NB4 (cell line): Measurements from ENCODE around the gene CEP104.

Source experiments
- DNase-seq: peaks from one replicate; pipeline ENCODE4 v3.0.0; 2010; ENCODE audit warnings: low read depth
- H3K4me3 ChIP-seq: one replicate; pipeline ENCODE4 v1.5.1; 2011; ENCODE audit warnings: mild to moderate bottlenecking, low read depth, low read length, moderate library complexity
- MYC ChIP-seq: IDR thresholded peaks from 2 replicates; pipeline ENCODE4 v1.6.1; 2011; ENCODE audit warnings: low read depth, low read length
- POLR2A ChIP-seq: IDR thresholded peaks from 2 replicates; pipeline ENCODE4 v1.6.1; 2011; ENCODE audit warnings: mild to moderate bottlenecking; ENCODE audit not compliant: insufficient read length; ENCODE audit errors: extremely low read depth
- TF ChIP-seq, protein P1 (sequence below): IDR thresholded peaks from one replicate; pipeline ENCODE4 v1.5.1; 2012; ENCODE audit warnings: low read depth, low read length
- TF ChIP-seq, protein P2 (sequence below): IDR thresholded peaks from 2 replicates; pipeline ENCODE4 v1.6.1; 2011; ENCODE audit warnings: low read depth, low read length

CEP104 gene

DNA sequence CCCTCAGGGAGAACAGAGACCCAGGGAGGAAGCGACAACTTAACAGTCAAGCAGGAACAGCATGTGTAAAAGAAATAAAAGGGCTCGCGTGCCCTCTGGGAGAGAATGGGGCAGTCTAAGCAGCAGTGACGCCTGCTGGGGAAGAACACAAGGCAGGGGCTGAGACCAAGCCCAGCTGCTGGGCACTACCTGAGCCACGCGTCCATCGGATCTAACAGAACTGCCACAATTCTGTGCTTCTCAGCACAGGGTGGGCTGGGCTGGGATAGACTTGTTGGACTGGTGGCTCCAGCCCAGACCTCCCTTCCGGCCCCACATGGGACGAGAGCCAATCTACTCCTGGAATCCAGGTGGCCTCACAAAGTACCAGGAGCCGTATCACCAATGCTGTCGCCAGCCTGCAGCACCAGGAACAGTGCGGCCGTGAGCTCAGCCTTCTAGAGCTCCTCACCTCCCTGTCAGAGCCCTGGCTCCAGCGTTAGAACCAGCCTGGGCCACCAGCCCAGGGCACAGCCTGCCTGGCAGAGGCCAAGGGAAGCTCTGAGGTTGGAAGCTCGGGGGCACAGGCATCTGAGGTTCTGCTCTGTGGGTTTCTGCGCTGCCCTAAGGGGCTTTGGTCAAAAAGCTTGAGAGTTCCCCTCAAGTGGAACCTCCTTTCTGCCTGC lies 68.1 kb downstream of the CEP104 start:
- TF ChIP-seq, protein P1, sequence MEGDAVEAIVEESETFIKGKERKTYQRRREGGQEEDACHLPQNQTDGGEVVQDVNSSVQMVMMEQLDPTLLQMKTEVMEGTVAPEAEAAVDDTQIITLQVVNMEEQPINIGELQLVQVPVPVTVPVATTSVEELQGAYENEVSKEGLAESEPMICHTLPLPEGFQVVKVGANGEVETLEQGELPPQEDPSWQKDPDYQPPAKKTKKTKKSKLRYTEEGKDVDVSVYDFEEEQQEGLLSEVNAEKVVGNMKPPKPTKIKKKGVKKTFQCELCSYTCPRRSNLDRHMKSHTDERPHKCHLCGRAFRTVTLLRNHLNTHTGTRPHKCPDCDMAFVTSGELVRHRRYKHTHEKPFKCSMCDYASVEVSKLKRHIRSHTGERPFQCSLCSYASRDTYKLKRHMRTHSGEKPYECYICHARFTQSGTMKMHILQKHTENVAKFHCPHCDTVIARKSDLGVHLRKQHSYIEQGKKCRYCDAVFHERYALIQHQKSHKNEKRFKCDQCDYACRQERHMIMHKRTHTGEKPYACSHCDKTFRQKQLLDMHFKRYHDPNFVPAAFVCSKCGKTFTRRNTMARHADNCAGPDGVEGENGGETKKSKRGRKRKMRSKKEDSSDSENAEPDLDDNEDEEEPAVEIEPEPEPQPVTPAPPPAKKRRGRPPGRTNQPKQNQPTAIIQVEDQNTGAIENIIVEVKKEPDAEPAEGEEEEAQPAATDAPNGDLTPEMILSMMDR, result no peak
- DNase-seq, result no peak
- H3K4me3 ChIP-seq, result no peak overlapping the region

DNA sequence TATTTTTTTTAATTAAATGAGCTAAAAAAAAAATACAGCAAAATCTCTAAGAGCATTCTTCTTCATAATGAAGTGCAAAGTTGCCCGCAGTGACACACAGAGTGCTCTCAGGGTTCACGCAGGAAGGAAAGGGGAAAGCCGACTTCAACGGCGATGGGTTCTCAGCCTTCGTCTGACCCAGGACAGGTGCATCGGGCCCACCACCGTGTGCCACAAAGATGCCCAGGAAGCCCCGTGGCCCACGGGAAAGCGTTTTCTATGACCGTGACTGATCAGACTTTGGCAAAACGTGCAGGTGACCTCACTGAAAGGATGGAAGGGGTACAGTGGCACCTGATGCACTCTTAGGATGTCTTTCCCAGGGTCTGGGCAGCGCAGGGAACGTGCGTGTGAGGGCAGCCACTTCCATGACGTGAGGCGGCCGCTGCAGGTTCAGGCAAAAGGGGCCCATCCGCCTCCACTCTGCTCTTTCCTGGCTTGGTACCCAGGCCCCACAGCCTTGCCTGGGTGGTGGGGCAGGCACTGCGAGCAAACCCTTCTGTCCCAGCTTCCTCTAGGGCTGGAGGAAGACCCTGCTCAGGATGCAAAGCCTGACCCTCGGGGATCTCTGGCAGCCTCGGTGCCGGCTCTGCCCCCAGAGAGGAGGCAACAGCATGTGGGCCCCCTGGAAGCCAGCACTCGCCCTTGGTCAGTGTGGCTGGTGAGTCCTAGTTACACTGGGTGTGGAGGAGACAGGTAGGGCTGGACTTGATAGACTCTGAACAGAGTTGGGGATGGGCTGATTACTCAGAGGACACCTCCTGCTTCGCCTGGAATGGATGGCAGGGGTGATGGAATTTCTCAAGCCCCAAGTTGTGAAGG lies 69.0 kb downstream of the CEP104 start:
- DNase-seq, result no peak
- TF ChIP-seq POLR2A (no peak), MYC (no peak)
- TF ChIP-seq, protein P2, sequence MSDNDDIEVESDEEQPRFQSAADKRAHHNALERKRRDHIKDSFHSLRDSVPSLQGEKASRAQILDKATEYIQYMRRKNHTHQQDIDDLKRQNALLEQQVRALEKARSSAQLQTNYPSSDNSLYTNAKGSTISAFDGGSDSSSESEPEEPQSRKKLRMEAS, result no peak
- no peak overlapping the region for H3K4me3 ChIP-seq

DNA sequence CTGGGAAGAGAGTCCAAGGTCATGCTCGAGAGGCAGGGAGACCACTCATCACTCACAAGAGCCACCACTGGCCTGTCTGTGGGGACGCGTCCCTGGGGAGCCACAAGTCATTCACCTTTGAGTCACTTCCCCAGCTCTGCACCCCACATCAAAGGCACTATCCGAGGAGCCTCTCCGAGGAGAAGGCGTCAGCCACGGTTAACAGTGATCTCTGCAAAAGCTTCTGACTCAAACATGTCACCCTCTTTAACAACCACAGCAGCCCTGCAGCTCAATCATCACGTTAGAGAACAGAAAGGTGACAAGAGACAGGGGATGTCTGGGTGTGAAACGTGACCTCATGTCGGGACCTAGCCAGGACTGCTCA lies 69.7 kb downstream of the CEP104 start:
- no peak overlapping the region for H3K4me3 ChIP-seq
- DNase-seq, result no peak
- TF ChIP-seq, protein P2, result no peak
- TF ChIP-seq MYC, result no peak
- TF ChIP-seq POLR2A, result no peak
- TF ChIP-seq, protein P1, result no peak

DNA sequence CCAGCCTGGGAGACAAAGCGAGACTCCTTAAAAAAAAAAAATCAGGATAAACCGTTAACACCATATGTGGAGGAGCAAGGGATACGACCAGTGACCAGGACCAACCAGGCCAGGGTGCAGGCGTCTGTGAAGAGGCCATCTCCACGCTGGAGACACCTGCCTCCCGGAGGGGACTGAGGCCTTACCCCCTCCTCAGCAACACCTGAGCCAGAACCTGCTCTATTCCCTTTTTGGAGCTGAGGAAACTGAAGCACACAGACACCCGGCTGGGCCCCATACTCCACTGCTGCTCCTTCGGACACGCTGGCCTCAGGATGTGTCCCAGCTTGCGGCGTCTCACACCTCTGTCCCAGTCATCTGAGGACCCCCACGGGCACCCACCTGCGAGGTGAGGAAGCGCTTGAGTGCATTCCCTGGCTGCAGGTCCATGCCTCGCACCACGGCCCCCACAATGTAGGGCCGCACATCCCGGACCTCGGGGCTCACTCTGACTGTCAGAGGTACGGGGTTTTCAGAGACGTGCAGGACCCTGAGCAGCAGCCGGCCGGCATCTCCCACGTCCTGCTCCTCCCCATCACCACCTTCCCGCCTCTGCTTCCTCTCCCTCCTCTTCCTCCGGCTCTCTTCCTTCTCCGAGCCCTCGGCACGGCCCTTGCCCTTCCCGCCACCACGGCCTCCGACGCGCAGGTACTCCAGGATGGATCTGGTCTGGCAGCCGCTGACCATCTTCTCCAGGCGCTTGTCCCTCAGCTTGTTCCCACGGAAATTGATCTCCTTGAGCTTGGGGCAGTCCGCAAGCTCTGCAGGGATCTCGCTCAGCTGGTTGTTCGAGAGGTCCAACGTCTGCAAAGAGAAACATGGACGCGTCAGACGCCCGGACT lies 70.3 kb downstream of the CEP104 start:
- TF ChIP-seq, protein P1, result no peak
- TF ChIP-seq POLR2A, result no peak
- TF ChIP-seq MYC, result no peak
- TF ChIP-seq, protein P2, result no peak
- no peak for DNase-seq
- no peak overlapping the region for H3K4me3 ChIP-seq

DNA sequence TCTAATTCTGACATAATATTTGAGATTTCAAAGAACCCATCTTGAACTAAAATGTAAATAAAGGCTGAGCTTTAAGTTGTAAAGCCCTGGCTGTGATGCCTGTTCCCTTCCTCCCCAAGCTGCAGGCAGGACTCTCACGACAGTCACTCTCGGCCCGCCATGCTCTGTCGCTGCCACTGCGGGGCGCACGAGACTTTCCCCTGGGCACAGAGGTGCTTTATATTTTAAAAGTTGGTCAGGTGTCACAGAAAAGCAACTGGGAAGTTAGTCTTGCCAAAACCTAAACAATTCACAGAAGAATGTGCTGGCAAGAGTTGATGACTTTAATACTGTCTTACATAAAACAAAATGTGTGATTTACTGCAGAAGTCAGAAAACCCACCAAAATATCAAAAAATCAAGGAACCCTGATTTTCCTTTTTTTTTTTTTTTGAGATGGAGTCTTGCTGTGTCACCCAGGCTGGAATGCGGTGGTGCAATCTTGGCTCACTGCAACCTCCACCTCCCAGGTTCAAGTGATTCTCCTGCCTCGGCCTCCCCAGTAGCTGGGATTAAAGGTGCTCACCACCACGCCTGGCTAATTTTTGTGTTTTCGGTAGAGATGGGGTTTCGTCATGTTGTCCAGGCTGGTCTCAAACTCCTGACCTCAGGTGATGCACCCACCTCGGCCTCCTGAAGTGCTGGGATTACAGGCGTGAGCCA lies 71.4 kb downstream of the CEP104 start:
- TF ChIP-seq MYC (no peak), POLR2A (no peak)
- TF ChIP-seq, protein P2, result no peak
- TF ChIP-seq, protein P1, result peak; percentile 25
- DNase-seq, result peak; percentile 37
- no peak overlapping the region for H3K4me3 ChIP-seq
